OCI-LY1 (cell line): ENCODE data around the gene POLR1G.

ENCODE experiments used
- CTCF ChIP-seq: fragments of 200-600 bp; sonication (generic), shearing (Covaris generic); IDR thresholded peaks from 2 replicates; pipeline ENCODE4 v1.5.1; 2017; ENCODE audit warnings: mild to moderate bottlenecking, antibody characterized with exemption, low read length, moderate library complexity, mixed read lengths
- EZH2 ChIP-seq: fragments of 200-600 bp; sonication (generic), shearing (Covaris generic); IDR thresholded peaks from 2 replicates; pipeline ENCODE4 v1.8.0; 2017; ENCODE audit warnings: borderline replicate concordance, mixed run types, mild to moderate bottlenecking, antibody characterized with exemption, low read length, moderate library complexity, mixed read lengths

- no peak for TF ChIP-seq CTCF
- TF ChIP-seq EZH2, result no peak
Observed at GRCh38 chr19:45457776-45458175, 51.3 kb downstream of the POLR1G start.
